Esophagus muscularis mucosa (tissue), 3 donors: ENCODE measurements around the gene SH3RF3.

Source experiments
- CTCF ChIP-seq, 3 experiments: fragments of 200-600 bp in 2 of 3; fragments of 450-650 bp in 1 of 3; sonication (generic) in 2 of 3; IDR thresholded peaks; one replicate each; pipeline ENCODE4 v1.5.1; 2017 to 2019; ENCODE audit warnings: antibody characterized with exemption in 3 of 3, mild to moderate bottlenecking in 2 of 3, moderate library complexity in 1 of 3
- POLR2A ChIP-seq: fragments of 450-650 bp; IDR thresholded peaks from one replicate; pipeline ENCODE4 v1.6.1; 2017; ENCODE audit warnings: antibody characterized with exemption, moderate library complexity, mild to moderate bottlenecking, low read depth

GRCh38 chr2:109406301-109406700, 277.3 kb downstream of the SH3RF3 start:
- TF ChIP-seq CTCF (IDR thresholded peaks at IDR 0.05) (no peak), POLR2A (no peak)
